Natural killer cell (primary cell): ENCODE measurements around the gene CSMD2. TPM values are rescaled to one million over a fixed set of nuclear protein-coding genes. Genes with fewer than 3 reads are reported as not detected.

Experiments used
- ATAC-seq, 3 donors: fragments of 150-1000 bp in 2 of 3; fragments of 200-7000 bp in 1 of 3; cut with Tn5 transposase; 1 replicate in 1 of 3; 2 replicates in 2 of 3; pipeline ENCODE4 v1.10.0; 2021; ENCODE audit warnings: mild to moderate bottlenecking in 2 of 3, moderate library complexity in 2 of 3
- DNase-seq, 2 donors: peaks; one replicate each; pipeline versions ENCODE4 v3.0.0 to v3.0.0-alpha.2; 2013 to 2021; ENCODE audit warnings: mixed read lengths in 1 of 2
- H3K27ac ChIP-seq: one replicate; pipeline ENCODE4 v1.5.1; 2013; ENCODE audit warnings: mild to moderate bottlenecking, low read length
- H3K27me3 ChIP-seq: one replicate; pipeline ENCODE4 v1.6.1; 2013; ENCODE audit warnings: low read length; ENCODE audit not compliant: control insufficient read depth, insufficient read depth
- H3K36me3 ChIP-seq: one replicate; pipeline ENCODE4 v1.6.1; 2013; ENCODE audit warnings: low read length; ENCODE audit not compliant: control insufficient read depth, insufficient read depth
- H3K4me1 ChIP-seq: one replicate; pipeline ENCODE4 v1.6.1; 2013; ENCODE audit warnings: low read length; ENCODE audit not compliant: control insufficient read depth, insufficient read depth
- H3K4me3 ChIP-seq: one replicate; pipeline ENCODE4 v1.5.1; 2013; ENCODE audit warnings: low read length
- H3K9me3 ChIP-seq: one replicate; pipeline ENCODE4 v1.6.1; 2013; ENCODE audit warnings: low read length; ENCODE audit not compliant: control insufficient read depth, insufficient read depth
- H3K27ac Mint-ChIP-seq, 2 donors: one replicate each; pipeline ENCODE4 v1.8.0; 2022; ENCODE audit warnings: mild to moderate bottlenecking in 2 of 2, mixed read lengths in 2 of 2, moderate library complexity in 1 of 2
- H3K27me3 Mint-ChIP-seq, 2 donors: one replicate each; pipeline ENCODE4 v1.8.0; 2022; ENCODE audit warnings: low read depth in 2 of 2, mixed read lengths in 2 of 2
- H3K36me3 Mint-ChIP-seq: one replicate; pipeline ENCODE4 v1.8.0; 2022; ENCODE audit warnings: mixed read lengths
- H3K4me1 Mint-ChIP-seq, 2 donors: one replicate each; pipeline ENCODE4 v1.8.0; 2022; ENCODE audit warnings: mixed read lengths in 2 of 2
- H3K4me3 Mint-ChIP-seq: one replicate; pipeline ENCODE4 v1.8.0; 2022; ENCODE audit warnings: mild to moderate bottlenecking, moderate library complexity, mixed read lengths
- H3K9me3 Mint-ChIP-seq, 2 donors: one replicate each; pipeline ENCODE4 v1.8.0; 2022; ENCODE audit warnings: mixed read lengths in 2 of 2
- WGBS: methylation state at CpG from one replicate; pipeline ENCODE4 v1.1.7; 2013; ENCODE audit warnings: missing lambda C conversion rate; ENCODE audit not compliant: insufficient coverage; 5-methylcytosine and 5-hydroxymethylcytosine counted together
- intact Hi-C: fragments of 100-400 bp; cut with micrococcal nuclease; formaldehyde crosslinking; loops from one replicate; pipeline ENCODE4 v1.14.2; 2022
- total RNA-seq, 4 donors: library from RNA; stranded (reverse); fragments of 120-200 nt in 1 of 4; gene quantifications; one replicate each; pipeline versions ENCODE4 v1.2.3 to v1.2.4, GENCODE V29; 2013 to 2022
- TF ChIP-seq, protein P1 (sequence below): fragments of 200-600 bp; IDR thresholded peaks from one replicate; pipeline ENCODE4 v1.8.0; 2022; ENCODE audit warnings: antibody characterized with exemption

Gene CSMD2
- total RNA-seq, 3 donors from 2014 or later (not counting 1 experiment from before 2014, with no cell fraction given): not detected

DNA sequence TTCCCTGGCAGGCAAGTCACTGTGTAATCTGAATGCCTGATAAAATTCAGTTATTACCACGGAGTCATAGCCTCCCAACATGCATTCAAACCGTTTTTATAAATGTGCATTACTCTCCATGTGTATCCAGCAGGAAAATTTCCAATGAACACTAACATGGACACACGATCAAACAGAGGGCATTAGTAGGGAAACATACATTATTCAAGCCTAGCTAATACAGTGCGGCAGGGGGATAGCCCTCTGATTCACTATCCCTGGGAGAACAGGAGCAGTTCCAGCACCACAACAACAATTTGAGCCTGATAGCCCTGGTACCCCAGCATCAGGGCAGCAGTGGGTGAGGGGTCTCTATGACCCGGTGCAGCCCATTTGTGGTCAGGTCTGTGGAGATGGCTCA, 337.0 kb downstream of the CSMD2 start:
- H3K36me3 Mint-ChIP-seq: no peaks in the 10 kb centered on the region
- H3K27me3 Mint-ChIP-seq: peaks cover 0 to 4% of the 10 kb centered on the region in 2 donors
- no peak overlapping the region for H3K4me3 Mint-ChIP-seq
- H3K27ac ChIP-seq: no peak overlapping the region
- no peak overlapping the region for H3K27ac Mint-ChIP-seq
- no peaks in the 10 kb centered on the region for H3K4me1 Mint-ChIP-seq
- H3K4me1 ChIP-seq: no peaks in the 10 kb centered on the region
- ATAC-seq (no peak), DNase-seq (no peak)
- intact Hi-C loops: no loop called here
- no peaks in the 10 kb centered on the region for H3K9me3 ChIP-seq
- WGBS: 57% methylated on average over 5 of the region's 5 CpGs
- no peaks in the 10 kb centered on the region for H3K9me3 Mint-ChIP-seq
- no peaks in the 10 kb centered on the region for H3K36me3 ChIP-seq
- no peak overlapping the region for H3K4me3 ChIP-seq
- TF ChIP-seq, protein P1, sequence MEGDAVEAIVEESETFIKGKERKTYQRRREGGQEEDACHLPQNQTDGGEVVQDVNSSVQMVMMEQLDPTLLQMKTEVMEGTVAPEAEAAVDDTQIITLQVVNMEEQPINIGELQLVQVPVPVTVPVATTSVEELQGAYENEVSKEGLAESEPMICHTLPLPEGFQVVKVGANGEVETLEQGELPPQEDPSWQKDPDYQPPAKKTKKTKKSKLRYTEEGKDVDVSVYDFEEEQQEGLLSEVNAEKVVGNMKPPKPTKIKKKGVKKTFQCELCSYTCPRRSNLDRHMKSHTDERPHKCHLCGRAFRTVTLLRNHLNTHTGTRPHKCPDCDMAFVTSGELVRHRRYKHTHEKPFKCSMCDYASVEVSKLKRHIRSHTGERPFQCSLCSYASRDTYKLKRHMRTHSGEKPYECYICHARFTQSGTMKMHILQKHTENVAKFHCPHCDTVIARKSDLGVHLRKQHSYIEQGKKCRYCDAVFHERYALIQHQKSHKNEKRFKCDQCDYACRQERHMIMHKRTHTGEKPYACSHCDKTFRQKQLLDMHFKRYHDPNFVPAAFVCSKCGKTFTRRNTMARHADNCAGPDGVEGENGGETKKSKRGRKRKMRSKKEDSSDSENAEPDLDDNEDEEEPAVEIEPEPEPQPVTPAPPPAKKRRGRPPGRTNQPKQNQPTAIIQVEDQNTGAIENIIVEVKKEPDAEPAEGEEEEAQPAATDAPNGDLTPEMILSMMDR: no peak
- no peaks in the 10 kb centered on the region for H3K27me3 ChIP-seq

- ATAC-seq (no peak), DNase-seq (no peak)
- no peaks in the 10 kb centered on the region for H3K9me3 Mint-ChIP-seq
- Histone ChIP-seq H3K36me3 (no peaks in the 10 kb centered on the region), H3K9me3 (no peaks in the 10 kb centered on the region), H3K27me3 (no peaks in the 10 kb centered on the region), H3K27ac (no peak overlapping the region), H3K4me1 (no peaks in the 10 kb centered on the region), H3K4me3 (no peak overlapping the region)
- no peak overlapping the region for H3K27ac Mint-ChIP-seq
- intact Hi-C loops: no loop called here
- H3K27me3 Mint-ChIP-seq: peaks cover 4 to 8% of the 10 kb centered on the region in 2 donors
- WGBS: 86% methylated on average over 5 of the region's 5 CpGs
- H3K4me3 Mint-ChIP-seq: no peak overlapping the region
- TF ChIP-seq, protein P1: no peak
- H3K4me1 Mint-ChIP-seq: no peaks in the 10 kb centered on the region
- no peaks in the 10 kb centered on the region for H3K36me3 Mint-ChIP-seq
Measured at GRCh38 chr1:33826711-33827110, 338.3 kb downstream of the CSMD2 start.

GRCh38 chr1:33826311-33826710, 338.7 kb downstream of the CSMD2 start:
- Histone ChIP-seq H3K27ac (no peak overlapping the region), H3K4me3 (no peak overlapping the region), H3K4me1 (no peaks in the 10 kb centered on the region), H3K9me3 (no peaks in the 10 kb centered on the region), H3K36me3 (no peaks in the 10 kb centered on the region), H3K27me3 (no peaks in the 10 kb centered on the region)
- DNase-seq (no peak), ATAC-seq (no peak)
- Mint-ChIP-seq H3K27me3 (peaks cover 6 to 8% of the 10 kb centered on the region in 2 donors), H3K36me3 (no peaks in the 10 kb centered on the region), H3K4me1 (no peaks in the 10 kb centered on the region), H3K27ac (no peak overlapping the region), H3K9me3 (no peaks in the 10 kb centered on the region), H3K4me3 (no peak overlapping the region)
- TF ChIP-seq, protein P1: no peak
- intact Hi-C loops: no loop called here

- H3K27ac ChIP-seq: no peak overlapping the region
- intact Hi-C loops: no loop called here
- WGBS: 89% methylated on average over 10 of the region's 10 CpGs
- no peak overlapping the region for H3K27ac Mint-ChIP-seq
- peaks cover 6 to 8% of the 10 kb centered on the region in 2 donors for H3K27me3 Mint-ChIP-seq
- H3K9me3 Mint-ChIP-seq: no peaks in the 10 kb centered on the region
- no peaks in the 10 kb centered on the region for H3K27me3 ChIP-seq
- TF ChIP-seq, protein P1: no peak
- no peaks in the 10 kb centered on the region for H3K4me1 ChIP-seq
- H3K4me1 Mint-ChIP-seq: no peaks in the 10 kb centered on the region
- DNase-seq: no peak
- no peaks in the 10 kb centered on the region for H3K9me3 ChIP-seq
- H3K4me3 ChIP-seq: no peak overlapping the region
- H3K4me3 Mint-ChIP-seq: no peak overlapping the region
- H3K36me3 ChIP-seq: no peaks in the 10 kb centered on the region
- ATAC-seq: no peak
- no peaks in the 10 kb centered on the region for H3K36me3 Mint-ChIP-seq
Measured at GRCh38 chr1:33825506-33825905, 339.5 kb downstream of the CSMD2 start.
